Fibroblast of lung (primary cell): ENCODE data around the gene IL12B.

Experiments used
- EZH2 ChIP-seq: IDR thresholded peaks from 2 replicates; pipeline ENCODE4 v1.5.1; 2012; ENCODE audit warnings: low read length, control low read depth, mild to moderate bottlenecking; ENCODE audit errors: missing control alignments
- TF ChIP-seq, protein P1 (sequence below), 2 donors: IDR thresholded peaks in 1 of 2; conservative IDR thresholded peaks in 1 of 2; 1 replicate in 1 of 2; 2 replicates in 1 of 2; pipeline ENCODE4 v1.5.1; 2011 to 2012; ENCODE audit warnings: low read length in 2 of 2, control low read depth in 1 of 2, inconsistent platforms in 1 of 2, low read depth in 1 of 2, mild to moderate bottlenecking in 1 of 2

DNA sequence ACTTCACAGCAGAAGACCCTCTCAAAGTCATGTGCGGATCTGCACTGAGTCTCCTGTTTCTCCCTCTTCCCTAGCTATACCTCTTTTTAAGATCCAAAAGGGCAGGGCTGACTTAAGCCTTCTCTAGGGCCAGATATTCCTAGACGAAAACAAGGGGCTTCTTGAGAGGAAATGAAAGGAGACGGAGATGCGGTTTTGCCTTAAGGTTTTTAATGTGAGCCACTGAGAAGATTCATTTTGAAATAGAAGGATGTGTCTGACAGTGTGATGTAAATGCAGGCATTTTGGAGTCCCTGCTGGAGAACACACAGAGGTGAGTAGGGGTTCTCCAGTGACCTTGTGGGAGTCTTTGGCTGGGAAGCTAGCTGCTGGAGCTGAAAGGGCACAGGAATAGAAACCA is 15.6 kb upstream of the IL12B start:
- TF ChIP-seq, protein P1, sequence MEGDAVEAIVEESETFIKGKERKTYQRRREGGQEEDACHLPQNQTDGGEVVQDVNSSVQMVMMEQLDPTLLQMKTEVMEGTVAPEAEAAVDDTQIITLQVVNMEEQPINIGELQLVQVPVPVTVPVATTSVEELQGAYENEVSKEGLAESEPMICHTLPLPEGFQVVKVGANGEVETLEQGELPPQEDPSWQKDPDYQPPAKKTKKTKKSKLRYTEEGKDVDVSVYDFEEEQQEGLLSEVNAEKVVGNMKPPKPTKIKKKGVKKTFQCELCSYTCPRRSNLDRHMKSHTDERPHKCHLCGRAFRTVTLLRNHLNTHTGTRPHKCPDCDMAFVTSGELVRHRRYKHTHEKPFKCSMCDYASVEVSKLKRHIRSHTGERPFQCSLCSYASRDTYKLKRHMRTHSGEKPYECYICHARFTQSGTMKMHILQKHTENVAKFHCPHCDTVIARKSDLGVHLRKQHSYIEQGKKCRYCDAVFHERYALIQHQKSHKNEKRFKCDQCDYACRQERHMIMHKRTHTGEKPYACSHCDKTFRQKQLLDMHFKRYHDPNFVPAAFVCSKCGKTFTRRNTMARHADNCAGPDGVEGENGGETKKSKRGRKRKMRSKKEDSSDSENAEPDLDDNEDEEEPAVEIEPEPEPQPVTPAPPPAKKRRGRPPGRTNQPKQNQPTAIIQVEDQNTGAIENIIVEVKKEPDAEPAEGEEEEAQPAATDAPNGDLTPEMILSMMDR (conservative IDR thresholded peaks at IDR 0.05 in 1 of 2, IDR thresholded peaks at IDR 0.05 in 1 of 2; ENCODE audit: low read depth in 1 of 2, low read length in 2 of 2) = no peak
- no peak for TF ChIP-seq EZH2
